CD4-positive, alpha-beta T cell treated with Interleukin-6 for 4 hours (primary cell): Measurements from ENCODE around the gene DAZ1.
"Not testable (repeated sequence)": the region's sequence is repeated elsewhere in the genome, so short reads cannot be mapped to it uniquely, and the experiment has no call there.

Experiments used
- DNase-seq: peaks from one replicate; pipeline ENCODE4 v3.0.0-alpha.2; 2020; ENCODE audit warnings: mixed read lengths

DAZ1 gene, protein sequence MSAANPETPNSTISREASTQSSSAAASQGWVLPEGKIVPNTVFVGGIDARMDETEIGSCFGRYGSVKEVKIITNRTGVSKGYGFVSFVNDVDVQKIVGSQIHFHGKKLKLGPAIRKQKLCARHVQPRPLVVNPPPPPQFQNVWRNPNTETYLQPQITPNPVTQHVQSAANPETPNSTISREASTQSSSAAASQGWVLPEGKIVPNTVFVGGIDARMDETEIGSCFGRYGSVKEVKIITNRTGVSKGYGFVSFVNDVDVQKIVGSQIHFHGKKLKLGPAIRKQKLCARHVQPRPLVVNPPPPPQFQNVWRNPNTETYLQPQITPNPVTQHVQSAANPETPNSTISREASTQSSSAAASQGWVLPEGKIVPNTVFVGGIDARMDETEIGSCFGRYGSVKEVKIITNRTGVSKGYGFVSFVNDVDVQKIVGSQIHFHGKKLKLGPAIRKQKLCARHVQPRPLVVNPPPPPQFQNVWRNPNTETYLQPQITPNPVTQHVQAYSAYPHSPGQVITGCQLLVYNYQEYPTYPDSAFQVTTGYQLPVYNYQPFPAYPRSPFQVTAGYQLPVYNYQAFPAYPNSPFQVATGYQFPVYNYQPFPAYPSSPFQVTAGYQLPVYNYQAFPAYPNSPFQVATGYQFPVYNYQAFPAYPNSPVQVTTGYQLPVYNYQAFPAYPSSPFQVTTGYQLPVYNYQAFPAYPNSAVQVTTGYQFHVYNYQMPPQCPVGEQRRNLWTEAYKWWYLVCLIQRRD

DNA sequence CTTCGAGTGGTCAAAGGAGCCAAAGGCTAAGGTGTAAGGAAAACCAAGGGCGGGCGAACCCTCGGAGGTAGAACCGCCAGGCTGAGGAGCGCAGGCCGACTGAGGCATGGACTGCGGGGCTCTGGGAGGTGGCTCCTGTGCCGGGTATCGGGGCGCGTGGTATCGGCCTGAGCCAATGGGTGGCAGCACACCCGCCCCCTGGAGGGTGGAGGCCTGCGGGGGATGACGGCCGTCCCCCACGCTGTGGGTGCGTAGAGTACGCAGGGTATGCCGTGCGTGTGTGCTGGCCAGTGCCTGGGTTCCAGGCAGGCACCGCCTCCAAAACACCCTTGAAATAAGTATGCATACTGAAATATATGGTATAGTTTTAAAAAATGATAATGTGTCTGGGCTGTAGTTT, at the start of gene DAZ1:
Gene DAZ1 (minus strand): TSS at position 101 of the 400 bp plus-strand sequence. CDS start 208 bp downstream, outside the sequence.
- not testable (repeated sequence) for DNase-seq

DNA sequence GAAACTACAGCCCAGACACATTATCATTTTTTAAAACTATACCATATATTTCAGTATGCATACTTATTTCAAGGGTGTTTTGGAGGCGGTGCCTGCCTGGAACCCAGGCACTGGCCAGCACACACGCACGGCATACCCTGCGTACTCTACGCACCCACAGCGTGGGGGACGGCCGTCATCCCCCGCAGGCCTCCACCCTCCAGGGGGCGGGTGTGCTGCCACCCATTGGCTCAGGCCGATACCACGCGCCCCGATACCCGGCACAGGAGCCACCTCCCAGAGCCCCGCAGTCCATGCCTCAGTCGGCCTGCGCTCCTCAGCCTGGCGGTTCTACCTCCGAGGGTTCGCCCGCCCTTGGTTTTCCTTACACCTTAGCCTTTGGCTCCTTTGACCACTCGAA, 20.4 kb upstream of the DAZ1 start, which contains the start of gene DAZ2:
Gene DAZ2 (plus strand): TSS at position 301 of the 400 bp plus-strand sequence. CDS start 208 bp downstream, outside the sequence.
- DNase-seq = not testable (repeated sequence)

DNA sequence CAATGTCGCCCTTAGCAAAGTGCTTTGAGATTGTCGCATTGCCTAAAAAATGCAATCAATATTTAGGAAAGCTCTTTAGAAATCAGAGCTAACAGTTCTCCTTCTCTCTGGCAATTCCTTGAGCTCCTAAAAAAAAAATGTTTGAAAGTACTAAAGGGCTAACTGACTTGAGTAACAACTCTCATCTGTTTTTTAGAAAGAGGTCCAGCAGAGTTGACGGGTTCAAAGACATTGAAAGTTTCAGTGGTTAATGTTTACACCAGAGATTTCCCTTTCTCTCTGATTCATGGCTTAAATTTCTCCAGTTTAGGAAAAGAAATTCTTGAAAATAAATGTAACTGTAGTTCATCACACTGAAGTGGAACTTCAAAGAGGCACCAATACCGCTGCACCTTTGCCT, 11.9 kb upstream of the DAZ1 start:
- not testable (repeated sequence) for DNase-seq

DNA sequence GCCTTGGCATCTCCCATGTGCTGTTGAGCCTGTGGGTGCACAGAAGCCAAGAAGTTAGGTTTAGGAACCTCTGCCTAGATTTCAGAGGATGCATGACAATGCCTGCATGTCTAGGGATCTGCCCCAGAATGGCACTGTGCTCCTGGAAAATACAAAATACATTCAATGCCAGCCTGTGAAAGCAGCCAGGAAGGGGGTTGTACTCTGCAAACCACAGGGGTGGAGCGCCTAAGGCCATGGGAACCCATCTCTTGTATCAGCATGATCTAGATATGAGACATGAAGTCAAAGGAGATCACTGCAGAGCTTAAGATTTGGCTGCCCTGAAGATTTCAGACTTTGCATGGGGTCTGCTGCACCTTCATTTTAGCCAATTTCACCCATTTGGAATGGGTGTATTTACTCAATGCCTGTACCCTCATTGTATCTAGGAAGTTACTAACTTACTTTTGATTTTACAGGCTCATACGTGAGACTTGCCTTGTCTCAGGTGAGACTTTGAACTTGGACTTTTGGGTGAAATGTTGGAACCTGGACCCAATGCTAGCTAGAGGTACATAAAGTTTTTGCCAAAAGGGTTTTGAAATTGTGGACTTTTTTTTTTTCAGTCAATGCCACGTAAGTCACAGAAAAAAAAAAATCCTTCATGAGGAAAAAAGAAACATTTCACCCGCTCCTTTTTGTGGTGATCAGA, 11.1 kb upstream of the DAZ1 start:
- not testable (repeated sequence) for DNase-seq

DNA sequence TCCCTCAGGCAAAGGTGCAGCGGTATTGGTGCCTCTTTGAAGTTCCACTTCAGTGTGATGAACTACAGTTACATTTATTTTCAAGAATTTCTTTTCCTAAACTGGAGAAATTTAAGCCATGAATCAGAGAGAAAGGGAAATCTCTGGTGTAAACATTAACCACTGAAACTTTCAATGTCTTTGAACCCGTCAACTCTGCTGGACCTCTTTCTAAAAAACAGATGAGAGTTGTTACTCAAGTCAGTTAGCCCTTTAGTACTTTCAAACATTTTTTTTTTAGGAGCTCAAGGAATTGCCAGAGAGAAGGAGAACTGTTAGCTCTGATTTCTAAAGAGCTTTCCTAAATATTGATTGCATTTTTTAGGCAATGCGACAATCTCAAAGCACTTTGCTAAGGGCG, 8.6 kb upstream of the DAZ1 start:
- DNase-seq = not testable (repeated sequence)
